Measurements from ENCODE around the gene ADRM1.

ADRM1 gene

GRCh38 chr20:62318400-62319345, 15.9 kb downstream of the ADRM1 start:
- H3K4me3 ChIP-seq (replicated peaks in 1 of 2; ENCODE audit: low read depth in 2 of 2, low read length in 2 of 2), result no peak overlapping the region
- DNase-seq (ENCODE audit: low read depth in 2 of 2), result peak in 1 of 2 donors; percentile 23
- no peak for TF ChIP-seq CTCF (IDR thresholded peaks at IDR 0.05; ENCODE audit: low read depth, low read length)

- no peak overlapping the region for H3K4me3 ChIP-seq (replicated peaks in 1 of 2; ENCODE audit: low read depth in 2 of 2, low read length in 2 of 2)
- no peak for TF ChIP-seq CTCF (IDR thresholded peaks at IDR 0.05; ENCODE audit: low read depth, low read length)
- no peak for DNase-seq (ENCODE audit: low read depth in 2 of 2)
Observed at GRCh38 chr20:62319346-62319909, 16.6 kb downstream of the ADRM1 start.

- no peak overlapping the region for H3K4me3 ChIP-seq (replicated peaks in 1 of 2; ENCODE audit: low read depth in 2 of 2, low read length in 2 of 2)
- DNase-seq (ENCODE audit: low read depth in 2 of 2), result peak in 1 of 2 donors; percentile 27
- no peak for TF ChIP-seq CTCF (IDR thresholded peaks at IDR 0.05; ENCODE audit: low read depth, low read length)
Observed at GRCh38 chr20:62320581-62321354, 18.0 kb downstream of the ADRM1 start.

GRCh38 chr20:62321521-62321948, 18.7 kb downstream of the ADRM1 start:
- no peak overlapping the region for H3K4me3 ChIP-seq (replicated peaks in 1 of 2; ENCODE audit: low read depth in 2 of 2, low read length in 2 of 2)
- peak in 1 of 2 donors; percentile 38 for DNase-seq (ENCODE audit: low read depth in 2 of 2)
- TF ChIP-seq CTCF (IDR thresholded peaks at IDR 0.05; ENCODE audit: low read depth, low read length), result no peak

- TF ChIP-seq CTCF (IDR thresholded peaks at IDR 0.05; ENCODE audit: low read depth, low read length), result no peak
Observed at GRCh38 chr20:62321975-62322374, 19.2 kb downstream of the ADRM1 start.

GRCh38 chr20:62322492-62323041, 19.8 kb downstream of the ADRM1 start:
- no peak overlapping the region for H3K4me3 ChIP-seq (replicated peaks in 1 of 2; ENCODE audit: low read depth in 2 of 2, low read length in 2 of 2)
- no peak for DNase-seq (ENCODE audit: low read depth in 2 of 2)
- TF ChIP-seq CTCF (IDR thresholded peaks at IDR 0.05; ENCODE audit: low read depth, low read length), result no peak

More at GRCh38 chr20:62321975-62322374, 19.2 kb downstream of the ADRM1 start:
- H3K4me3 ChIP-seq (replicated peaks in 1 of 2; ENCODE audit: low read depth in 2 of 2, low read length in 2 of 2), result no peak overlapping the region
- no peak for DNase-seq (ENCODE audit: low read depth in 2 of 2)
